ENCODE measurements around the gene SPATA46. TPM values are rescaled to one million over a fixed set of nuclear protein-coding genes. Genes with fewer than 3 reads are reported as not detected.

The SPATA46 gene
- total and polyA plus RNA-seq, 7 donors = not detected

DNA sequence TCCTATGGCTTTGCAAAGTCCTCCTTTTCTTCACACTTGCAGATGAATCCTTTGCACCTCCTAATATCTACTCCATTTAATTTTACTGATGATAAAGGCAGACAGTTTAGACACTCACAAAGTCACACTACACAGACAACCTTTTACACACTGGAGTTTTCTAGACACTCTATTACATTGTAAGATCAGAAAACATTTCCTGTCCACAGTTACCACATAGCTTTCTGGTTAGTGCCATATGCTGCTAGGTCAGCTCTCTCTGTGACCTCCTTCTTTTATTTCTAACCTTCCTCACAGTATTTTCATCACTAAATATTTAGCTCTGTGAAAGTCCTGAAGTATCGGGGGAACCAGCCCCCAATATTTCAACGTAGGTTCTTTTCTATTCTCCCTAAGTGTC lies 30.2 kb upstream of the SPATA46 start:
- DNase-seq (no peak), ATAC-seq (no peak)
- Histone ChIP-seq H3K4me3 (no peak overlapping the region), H3K9me3 (no peaks in the 10 kb centered on the region), H3K27ac (no peak overlapping the region), H3K27me3 (ENCODE audit: insufficient read depth in 3 of 3, low read length in 2 of 3) (peaks cover 0 to 3% (median 0%) of the 10 kb centered on the region in 3 donors), H3K36me3 (ENCODE audit: insufficient read depth in 1 of 2, low read depth in 1 of 2) (no peaks in the 10 kb centered on the region), H3K4me1 (no peaks in the 10 kb centered on the region)
- TF ChIP-seq, protein P1, sequence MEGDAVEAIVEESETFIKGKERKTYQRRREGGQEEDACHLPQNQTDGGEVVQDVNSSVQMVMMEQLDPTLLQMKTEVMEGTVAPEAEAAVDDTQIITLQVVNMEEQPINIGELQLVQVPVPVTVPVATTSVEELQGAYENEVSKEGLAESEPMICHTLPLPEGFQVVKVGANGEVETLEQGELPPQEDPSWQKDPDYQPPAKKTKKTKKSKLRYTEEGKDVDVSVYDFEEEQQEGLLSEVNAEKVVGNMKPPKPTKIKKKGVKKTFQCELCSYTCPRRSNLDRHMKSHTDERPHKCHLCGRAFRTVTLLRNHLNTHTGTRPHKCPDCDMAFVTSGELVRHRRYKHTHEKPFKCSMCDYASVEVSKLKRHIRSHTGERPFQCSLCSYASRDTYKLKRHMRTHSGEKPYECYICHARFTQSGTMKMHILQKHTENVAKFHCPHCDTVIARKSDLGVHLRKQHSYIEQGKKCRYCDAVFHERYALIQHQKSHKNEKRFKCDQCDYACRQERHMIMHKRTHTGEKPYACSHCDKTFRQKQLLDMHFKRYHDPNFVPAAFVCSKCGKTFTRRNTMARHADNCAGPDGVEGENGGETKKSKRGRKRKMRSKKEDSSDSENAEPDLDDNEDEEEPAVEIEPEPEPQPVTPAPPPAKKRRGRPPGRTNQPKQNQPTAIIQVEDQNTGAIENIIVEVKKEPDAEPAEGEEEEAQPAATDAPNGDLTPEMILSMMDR (IDR thresholded peaks at IDR 0.05) = no peak
- 82 to 91% (median 88%) methylated on average over 2 of the region's 2 CpGs for WGBS, 3 donors
- intact Hi-C loops (cut with DNase I) = no loop called here

DNA sequence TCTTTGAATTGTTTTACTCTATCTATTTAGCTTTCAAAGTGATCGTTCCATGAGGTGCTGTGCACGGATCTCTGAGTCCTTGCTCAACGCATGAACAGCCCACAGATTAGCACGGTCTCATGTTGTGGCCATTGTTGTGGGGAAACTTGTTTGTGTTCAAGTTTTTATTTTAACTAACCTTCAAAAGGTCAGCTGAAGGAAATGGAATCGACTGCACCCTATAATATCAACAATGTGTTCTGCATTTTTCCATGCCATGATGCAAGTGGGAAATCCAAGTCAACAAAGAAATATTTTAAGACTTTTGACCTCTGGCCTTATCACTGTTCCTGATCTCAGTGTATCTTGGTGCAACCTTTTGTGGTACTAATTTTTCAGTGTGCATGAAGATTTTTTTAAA lies 29.1 kb upstream of the SPATA46 start:
- ATAC-seq (no peak), DNase-seq (no peak)
- intact Hi-C loops (cut with DNase I) = no loop called here
- Histone ChIP-seq H3K27ac (no peak overlapping the region), H3K9me3 (no peaks in the 10 kb centered on the region), H3K4me1 (no peaks in the 10 kb centered on the region), H3K27me3 (ENCODE audit: insufficient read depth in 3 of 3, low read length in 2 of 3) (peaks cover 0 to 3% (median under 1%) of the 10 kb centered on the region in 3 donors), H3K36me3 (ENCODE audit: insufficient read depth in 1 of 2, low read depth in 1 of 2) (no peaks in the 10 kb centered on the region), H3K4me3 (no peak overlapping the region)
- WGBS, 3 donors = 59 to 64% (median 63%) methylated on average over 5 of the region's 5 CpGs
- TF ChIP-seq, protein P1 (IDR thresholded peaks at IDR 0.05) = no peak

DNA sequence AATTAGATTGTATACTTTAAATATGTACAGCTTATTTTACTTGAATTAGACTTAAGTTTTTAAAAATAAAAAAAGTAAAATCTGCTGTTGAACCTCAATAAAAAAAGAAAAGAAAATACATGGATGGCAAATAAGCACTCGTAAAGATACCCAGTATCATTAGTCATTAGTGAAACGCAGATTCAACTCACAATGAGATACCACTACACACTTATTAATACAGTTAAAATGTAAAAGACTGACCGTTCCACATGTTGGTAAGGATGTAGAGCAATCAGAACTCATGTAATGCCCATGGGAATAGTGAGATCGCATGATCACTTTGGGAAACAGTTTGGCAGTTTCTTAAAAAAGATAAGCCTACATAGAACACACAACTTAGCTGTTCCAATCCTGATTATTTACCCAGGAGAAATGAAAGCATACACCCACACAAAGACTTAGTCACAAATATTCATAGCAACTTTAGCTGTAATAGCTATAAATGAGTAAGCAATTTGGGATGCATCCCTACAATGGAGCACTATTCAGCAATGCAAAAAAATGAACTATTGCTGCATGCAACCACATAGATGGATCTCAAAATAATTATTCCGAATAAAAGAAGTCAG lies 28.0 kb upstream of the SPATA46 start:
- intact Hi-C loops (cut with DNase I) = no loop called here
- H3K9me3 ChIP-seq = no peaks in the 10 kb centered on the region
- TF ChIP-seq, protein P1 (IDR thresholded peaks at IDR 0.05) = no peak
- no peaks in the 10 kb centered on the region for H3K36me3 ChIP-seq (ENCODE audit: insufficient read depth in 1 of 2, low read depth in 1 of 2)
- ATAC-seq (no peak), DNase-seq (no peak)
- 56 to 64% (median 57%) methylated on average over 5 of the region's 5 CpGs for WGBS, 3 donors
- no peaks in the 10 kb centered on the region for H3K4me1 ChIP-seq
- peaks cover 0 to 4% (median 3%) of the 10 kb centered on the region in 3 donors for H3K27me3 ChIP-seq (ENCODE audit: insufficient read depth in 3 of 3, low read length in 2 of 3)
- H3K27ac ChIP-seq = no peak overlapping the region
- no peak overlapping the region for H3K4me3 ChIP-seq

DNA sequence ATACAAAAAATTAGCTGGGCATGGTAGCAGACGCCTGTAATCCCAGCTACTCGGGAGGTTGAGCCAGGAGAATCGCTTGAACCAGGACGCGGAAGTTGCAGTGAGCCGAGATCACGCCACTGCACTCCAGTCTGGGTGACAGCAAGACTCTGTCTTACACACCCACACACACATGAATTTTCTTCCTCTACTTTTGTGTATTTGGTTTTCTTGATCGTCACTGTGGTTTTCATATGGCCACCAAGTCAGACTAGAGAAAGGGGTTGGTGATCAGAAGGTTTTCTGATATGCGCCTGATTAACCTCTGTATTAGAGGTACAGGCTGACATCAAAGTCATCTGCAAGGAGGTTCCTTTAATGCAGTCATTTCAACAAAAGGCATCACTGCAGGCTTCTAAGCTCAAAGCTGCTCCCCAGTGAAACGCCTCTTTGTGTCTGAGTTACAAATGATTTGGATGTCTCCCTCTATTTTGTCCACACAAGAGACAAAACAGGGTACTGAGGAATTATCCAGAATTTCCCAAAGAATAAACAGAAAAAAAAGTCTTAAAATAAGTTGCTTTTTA lies 24.2 kb upstream of the SPATA46 start:
- no peaks in the 10 kb centered on the region for H3K4me1 ChIP-seq
- no peak for DNase-seq
- WGBS, 3 donors = 89 to 90% (median 89%) methylated on average over 10 of the region's 10 CpGs
- TF ChIP-seq, protein P1 (IDR thresholded peaks at IDR 0.05) = no peak
- no peaks in the 10 kb centered on the region for H3K9me3 ChIP-seq
- intact Hi-C loops (cut with DNase I) = no loop called here
- no peak overlapping the region for H3K4me3 ChIP-seq
- no peak overlapping the region for H3K27ac ChIP-seq
- no peaks in the 10 kb centered on the region for H3K36me3 ChIP-seq (ENCODE audit: insufficient read depth in 1 of 2, low read depth in 1 of 2)
- peaks cover 2 to 8% (median 5%) of the 10 kb centered on the region in 3 donors for H3K27me3 ChIP-seq (ENCODE audit: insufficient read depth in 3 of 3, low read length in 2 of 3)
- no peak for ATAC-seq
